Smooth muscle cell (in vitro differentiated cells): ENCODE data around the gene ZBTB20. TPM values are rescaled to one million over a fixed set of nuclear protein-coding genes. Genes with fewer than 3 reads are reported as not detected.

Experiments
- DNase-seq: peaks from one replicate; lab custom pipeline; 2025; ENCODE audit not compliant: unreplicated experiment; lab: John Stamatoyannopoulos, UW
- H2AFZ ChIP-seq: fragments of 200-600 bp; sonication (generic); 2 replicates; pipeline ENCODE4 v1.6.0; 2016; ENCODE audit warnings: antibody characterized with exemption, low read depth, mild to moderate bottlenecking
- H3F3A ChIP-seq: fragments of 200-600 bp; sonication (generic); 2 replicates; pipeline ENCODE4 v1.6.0; 2017; ENCODE audit warnings: antibody characterized with exemption, low read depth
- H3K27ac ChIP-seq: fragments of 200-600 bp; sonication (generic); 2 replicates; pipeline ENCODE4 v1.5.1; 2016; ENCODE audit warnings: low read depth, mild to moderate bottlenecking
- H3K27me3 ChIP-seq: fragments of 200-600 bp; sonication (generic); 2 replicates; pipeline ENCODE4 v1.6.1; 2016; ENCODE audit warnings: low read depth, mild to moderate bottlenecking
- H3K36me3 ChIP-seq: fragments of 200-600 bp; sonication (generic); 2 replicates; pipeline ENCODE4 v1.5.1; 2016; ENCODE audit warnings: low read depth
- H3K4me1 ChIP-seq: fragments of 200-600 bp; sonication (generic); 2 replicates; pipeline ENCODE4 v1.5.1; 2016; ENCODE audit warnings: low read depth
- H3K4me2 ChIP-seq: fragments of 200-600 bp; sonication (generic); 2 replicates; pipeline ENCODE4 v1.6.0; 2016; ENCODE audit warnings: mild to moderate bottlenecking
- H3K4me3 ChIP-seq: fragments of 200-600 bp; sonication (generic); 2 replicates; pipeline ENCODE4 v1.5.1; 2016; ENCODE audit warnings: mild to moderate bottlenecking
- H3K79me2 ChIP-seq: fragments of 200-600 bp; sonication (generic); 2 replicates; pipeline ENCODE4 v1.6.0; 2016; ENCODE audit warnings: low read depth, mild to moderate bottlenecking
- H3K9ac ChIP-seq: fragments of 200-600 bp; sonication (generic); 2 replicates; pipeline ENCODE4 v1.6.0; 2016; ENCODE audit warnings: low read depth
- H3K9me3 ChIP-seq: fragments of 200-600 bp; sonication (generic); replicated peaks from 2 replicates; pipeline ENCODE4 v1.5.1; 2016; ENCODE audit warnings: low read depth
- H4K20me1 ChIP-seq: fragments of 200-600 bp; sonication (generic); 2 replicates; pipeline ENCODE4 v1.6.0; 2016; ENCODE audit warnings: low read depth
- WGBS: methylation state at CpG from one replicate; pipeline ENCODE4 v1.1.7; 2016; ENCODE audit warnings: low lambda C conversion rate; 5-methylcytosine and 5-hydroxymethylcytosine counted together
- polyA plus RNA-seq: library from polyadenylated mRNA; unstranded; fragments of >200 nt; fragmentation: Nextera tagmentation; extraction: Ambion mirVana; gene quantifications from 2 replicates; pipeline ENCODE4 v1.2.1, GENCODE V29; 2016
- total RNA-seq: library from RNA; depleted of rRNA; stranded (reverse); fragments of >200 nt; gene quantifications from 2 replicates; pipeline ENCODE4 v1.2.3, GENCODE V29; 2014
- TF ChIP-seq, protein P1 (sequence below): fragments of 200-600 bp; sonication (generic); IDR thresholded peaks from 2 replicates; pipeline ENCODE4 v1.5.1; 2017; ENCODE audit warnings: borderline replicate concordance, mild to moderate bottlenecking, antibody characterized with exemption; ENCODE audit not compliant: insufficient read depth, poor library complexity, severe bottlenecking

ZBTB20 gene
- total and polyA plus RNA-seq, 2 experiments from 2014 or later = 4.9 to 6.8 TPM

DNA sequence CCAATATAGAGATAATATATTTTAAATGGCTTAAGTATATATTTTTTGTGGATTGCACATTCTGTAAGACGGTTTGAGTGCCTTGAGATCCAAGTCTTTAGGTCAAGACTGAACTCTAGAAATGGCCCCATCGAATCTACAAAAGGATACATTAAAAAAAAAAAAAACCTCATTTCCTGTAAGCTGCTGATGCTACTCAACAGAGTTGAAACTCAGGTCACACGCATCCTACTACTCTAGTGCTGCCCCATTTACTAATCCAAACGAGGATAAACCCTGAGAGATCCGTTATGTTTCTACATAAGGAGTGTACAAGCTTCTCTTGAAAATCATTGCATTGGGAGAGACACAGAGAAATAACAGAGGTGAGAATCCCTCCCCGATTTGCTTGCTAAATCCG, 666.0 kb downstream of the ZBTB20 start:
- TF ChIP-seq, protein P1, sequence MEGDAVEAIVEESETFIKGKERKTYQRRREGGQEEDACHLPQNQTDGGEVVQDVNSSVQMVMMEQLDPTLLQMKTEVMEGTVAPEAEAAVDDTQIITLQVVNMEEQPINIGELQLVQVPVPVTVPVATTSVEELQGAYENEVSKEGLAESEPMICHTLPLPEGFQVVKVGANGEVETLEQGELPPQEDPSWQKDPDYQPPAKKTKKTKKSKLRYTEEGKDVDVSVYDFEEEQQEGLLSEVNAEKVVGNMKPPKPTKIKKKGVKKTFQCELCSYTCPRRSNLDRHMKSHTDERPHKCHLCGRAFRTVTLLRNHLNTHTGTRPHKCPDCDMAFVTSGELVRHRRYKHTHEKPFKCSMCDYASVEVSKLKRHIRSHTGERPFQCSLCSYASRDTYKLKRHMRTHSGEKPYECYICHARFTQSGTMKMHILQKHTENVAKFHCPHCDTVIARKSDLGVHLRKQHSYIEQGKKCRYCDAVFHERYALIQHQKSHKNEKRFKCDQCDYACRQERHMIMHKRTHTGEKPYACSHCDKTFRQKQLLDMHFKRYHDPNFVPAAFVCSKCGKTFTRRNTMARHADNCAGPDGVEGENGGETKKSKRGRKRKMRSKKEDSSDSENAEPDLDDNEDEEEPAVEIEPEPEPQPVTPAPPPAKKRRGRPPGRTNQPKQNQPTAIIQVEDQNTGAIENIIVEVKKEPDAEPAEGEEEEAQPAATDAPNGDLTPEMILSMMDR = no peak
- H3K9ac ChIP-seq = no peak overlapping the region
- no peaks in the 10 kb centered on the region for H3K36me3 ChIP-seq
- no peaks in the 10 kb centered on the region for H3K27me3 ChIP-seq
- no peak for DNase-seq
- no peak overlapping the region for H3K4me3 ChIP-seq
- no peaks in the 10 kb centered on the region for H3K79me2 ChIP-seq
- no peak overlapping the region for H2AFZ ChIP-seq
- peaks cover 7% of the 10 kb centered on the region for H4K20me1 ChIP-seq
- no peaks in the 10 kb centered on the region for H3F3A ChIP-seq
- no peak overlapping the region for H3K27ac ChIP-seq
- no peaks in the 10 kb centered on the region for H3K4me1 ChIP-seq
- H3K4me2 ChIP-seq = no peak overlapping the region
- 93% methylated on average over 7 of the region's 7 CpGs for WGBS
- no peaks in the 10 kb centered on the region for H3K9me3 ChIP-seq

DNA sequence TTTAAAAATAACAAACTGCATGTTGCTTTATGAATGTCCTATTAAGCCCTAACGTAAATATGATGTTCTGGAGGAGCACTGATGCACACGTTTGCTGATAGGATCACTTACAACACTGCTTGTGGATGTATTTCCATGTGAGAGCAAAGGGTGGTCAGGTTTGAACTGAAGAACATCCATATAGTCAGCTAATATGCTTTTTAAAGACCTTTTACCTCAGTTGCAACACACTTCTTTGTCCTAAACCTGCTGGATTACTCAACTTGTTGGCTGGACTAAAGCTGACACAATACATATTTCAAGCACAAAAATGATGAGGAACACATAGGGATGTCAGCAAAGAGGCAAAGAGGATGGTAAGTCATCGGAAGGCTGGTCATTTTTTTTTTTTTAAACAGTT, 666.6 kb downstream of the ZBTB20 start:
- Histone ChIP-seq H3K9ac (no peak overlapping the region), H3K4me1 (no peaks in the 10 kb centered on the region), H3K27ac (no peak overlapping the region), H3K27me3 (no peaks in the 10 kb centered on the region), H3K79me2 (no peaks in the 10 kb centered on the region), H3K4me2 (no peak overlapping the region), H3K36me3 (no peaks in the 10 kb centered on the region), H3K4me3 (no peak overlapping the region), H4K20me1 (peaks cover 7% of the 10 kb centered on the region), H3K9me3 (no peaks in the 10 kb centered on the region), H3F3A (no peaks in the 10 kb centered on the region), H2AFZ (no peak overlapping the region)
- TF ChIP-seq, protein P1 = no peak
- DNase-seq = no peak
- 76% methylated on average over 3 of the region's 3 CpGs for WGBS

DNA sequence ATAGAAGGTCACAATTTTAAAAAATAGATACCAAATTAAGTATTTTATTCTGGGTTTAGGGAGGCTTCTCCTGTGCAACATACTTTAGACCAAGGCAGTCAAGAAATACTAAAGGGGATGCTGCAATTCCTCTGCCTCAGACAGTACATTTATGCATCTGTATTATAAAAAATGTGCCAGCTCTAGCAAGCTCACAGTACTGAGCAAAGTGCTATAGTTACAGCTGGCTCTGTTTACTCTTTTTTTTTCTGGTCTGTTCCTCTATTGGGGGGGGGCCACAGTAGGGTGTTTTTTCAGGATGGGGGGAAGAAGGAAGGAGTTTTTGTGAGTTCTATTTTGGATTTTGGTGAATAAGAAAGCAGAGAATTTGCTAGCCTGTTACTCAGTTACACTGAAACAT, 668.3 kb downstream of the ZBTB20 start:
- Histone ChIP-seq H2AFZ (no peak overlapping the region), H3K27me3 (no peaks in the 10 kb centered on the region), H3K4me1 (no peaks in the 10 kb centered on the region), H4K20me1 (peaks cover 7% of the 10 kb centered on the region), H3K4me2 (no peak overlapping the region), H3K9me3 (no peaks in the 10 kb centered on the region), H3K79me2 (no peaks in the 10 kb centered on the region), H3F3A (no peaks in the 10 kb centered on the region), H3K9ac (no peak overlapping the region), H3K36me3 (no peaks in the 10 kb centered on the region), H3K4me3 (no peak overlapping the region), H3K27ac (no peak overlapping the region)
- TF ChIP-seq, protein P1 = no peak
- no peak for DNase-seq

DNA sequence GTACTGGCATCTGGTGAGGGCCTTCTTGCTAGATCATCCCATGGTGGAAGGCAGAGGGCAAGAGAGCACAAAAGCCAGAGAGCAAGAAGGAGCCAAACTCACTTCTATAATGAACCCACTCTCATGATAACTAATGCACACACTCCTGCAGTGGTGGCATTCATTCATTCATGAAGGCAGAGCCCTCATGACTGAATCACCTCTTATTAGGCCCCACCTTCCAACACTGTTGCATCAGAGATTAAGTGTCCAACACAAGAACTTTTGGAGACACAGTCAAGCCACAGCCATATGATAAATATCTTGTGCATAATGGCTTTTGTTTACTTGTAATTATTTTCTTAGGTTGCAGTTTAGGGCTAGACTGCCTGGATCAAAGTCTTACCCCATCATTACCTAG, 670.6 kb downstream of the ZBTB20 start:
- no peak overlapping the region for H3K27ac ChIP-seq
- no peaks in the 10 kb centered on the region for H3F3A ChIP-seq
- H3K4me1 ChIP-seq = no peaks in the 10 kb centered on the region
- TF ChIP-seq, protein P1 = no peak
- DNase-seq = no peak
- H3K4me3 ChIP-seq = no peak overlapping the region
- no peak overlapping the region for H3K9ac ChIP-seq
- H3K79me2 ChIP-seq = no peaks in the 10 kb centered on the region
- H3K27me3 ChIP-seq = no peaks in the 10 kb centered on the region
- no peak overlapping the region for H2AFZ ChIP-seq
- H4K20me1 ChIP-seq = peaks cover 7% of the 10 kb centered on the region
- H3K9me3 ChIP-seq = no peaks in the 10 kb centered on the region
- H3K36me3 ChIP-seq = no peaks in the 10 kb centered on the region
- H3K4me2 ChIP-seq = no peak overlapping the region
